Inferior parietal cortex (tissue), 1 donor: Measurements from ENCODE around the gene ELOVL1.

Source experiments
- DNase-seq: peaks from one replicate; pipeline ENCODE4 v3.0.0-alpha.2; 2016; ENCODE audit errors: extremely low spot score

ELOVL1 gene

GRCh38 chr1:43354936-43355335 is 12.9 kb downstream of the ELOVL1 start:
- DNase-seq: no peak

- DNase-seq: no peak
Measured at GRCh38 chr1:43354471-43354870, 13.3 kb downstream of the ELOVL1 start.

DNA sequence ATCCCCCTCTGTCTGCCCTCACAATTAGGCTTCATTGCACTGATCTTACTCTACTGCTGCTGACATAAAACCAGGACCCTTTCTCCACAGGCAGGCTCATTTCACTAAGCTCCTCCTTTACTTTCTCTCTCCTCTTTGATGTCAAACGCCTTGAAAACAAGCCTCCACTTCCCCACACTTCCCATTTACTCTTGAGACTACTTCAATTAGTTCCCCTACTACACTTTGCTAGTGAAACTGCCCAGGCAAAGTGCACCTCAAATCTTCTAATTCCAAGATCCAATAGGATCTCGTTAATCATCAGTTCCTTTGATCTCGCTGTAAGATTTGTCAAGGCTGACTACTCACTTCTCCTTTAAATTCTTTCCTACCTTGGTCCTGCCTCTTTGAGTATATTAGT is 14.9 kb downstream of the ELOVL1 start:
- DNase-seq: no peak

DNA sequence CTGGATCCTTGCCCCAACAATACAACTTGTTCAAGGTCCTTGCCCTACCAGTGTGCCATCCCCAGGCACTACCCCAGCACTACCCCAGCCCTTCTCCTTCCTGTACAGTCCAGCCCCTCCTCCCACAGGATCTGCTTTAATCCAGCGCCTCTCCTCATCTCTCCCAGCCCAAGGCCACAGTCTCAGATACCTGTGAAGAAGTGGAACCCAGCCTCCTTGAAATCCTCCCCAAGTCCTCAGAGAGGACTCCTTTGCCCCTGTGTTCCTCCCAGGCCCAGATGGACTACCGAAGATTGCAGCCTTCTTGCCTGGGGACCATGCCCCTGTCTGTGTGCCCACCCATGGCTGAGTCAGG is 15.5 kb downstream of the ELOVL1 start:
- DNase-seq: no peak

GRCh38 chr1:43351421-43352350 is 16.1 kb downstream of the ELOVL1 start:
- DNase-seq: no peak

DNA sequence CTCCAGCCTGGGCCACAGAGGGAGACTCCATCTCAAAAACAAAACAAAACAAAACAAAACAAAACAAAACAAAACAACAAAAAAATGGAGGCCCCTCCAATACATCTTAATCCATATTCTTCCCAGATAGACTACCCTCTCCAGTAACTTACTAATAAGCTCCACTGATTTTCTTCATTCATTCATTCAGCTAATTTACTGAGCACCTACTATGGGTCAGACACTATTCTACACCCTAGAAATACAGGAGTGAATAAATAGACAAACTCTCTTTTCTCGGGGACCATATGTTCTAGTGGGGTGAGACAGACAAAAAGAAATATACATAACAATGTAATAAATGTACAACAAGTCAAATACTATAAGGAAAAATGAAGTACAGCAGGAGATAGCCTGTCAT is 16.8 kb downstream of the ELOVL1 start:
- no peak for DNase-seq

GRCh38 chr1:43349594-43350306 is 18.1 kb downstream of the ELOVL1 start:
- DNase-seq: no peak

GRCh38 chr1:43348809-43349593 is 18.8 kb downstream of the ELOVL1 start:
- DNase-seq: no peak

- DNase-seq: no peak
Measured at GRCh38 chr1:43348343-43348808, 19.4 kb downstream of the ELOVL1 start.

DNA sequence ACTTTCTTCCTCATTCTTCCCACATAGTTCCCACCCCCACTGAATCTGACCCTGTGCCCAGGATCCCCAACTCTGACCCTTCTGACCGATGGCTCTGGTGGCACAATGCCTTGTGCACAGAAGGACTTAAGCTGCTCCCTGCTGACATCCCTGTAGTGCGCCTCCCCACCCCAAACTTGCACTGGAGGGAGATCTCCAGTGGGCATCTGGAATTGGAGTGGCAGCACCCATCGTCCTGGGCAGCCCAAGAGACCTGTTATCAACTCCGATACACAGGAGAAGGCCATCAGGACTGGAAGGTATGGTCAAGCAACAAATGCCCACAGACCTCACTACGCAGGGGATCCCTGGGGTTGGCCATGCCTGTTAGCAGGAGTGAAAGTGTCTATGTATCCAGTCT is 21.2 kb downstream of the ELOVL1 start:
- no peak for DNase-seq

DNA sequence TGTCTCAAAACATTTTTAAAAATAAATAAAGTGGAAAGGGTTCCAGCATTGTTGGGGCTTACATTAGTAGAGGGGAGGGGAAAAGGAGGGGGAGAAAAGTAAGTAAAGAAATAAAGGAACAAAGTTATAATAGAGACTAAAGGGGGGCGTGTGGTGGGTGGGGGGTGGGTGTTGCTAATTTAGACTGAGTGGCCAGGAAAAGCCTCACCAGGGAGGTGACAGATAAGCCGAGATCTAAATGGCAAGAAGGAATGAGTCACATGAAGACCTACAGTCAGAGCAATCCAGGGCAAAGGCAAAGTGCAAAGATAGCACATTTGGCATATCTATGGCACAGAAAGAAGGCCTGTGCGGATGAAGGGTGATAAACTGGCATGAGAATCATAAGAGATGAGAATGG is 22.7 kb downstream of the ELOVL1 start:
- no peak for DNase-seq

DNA sequence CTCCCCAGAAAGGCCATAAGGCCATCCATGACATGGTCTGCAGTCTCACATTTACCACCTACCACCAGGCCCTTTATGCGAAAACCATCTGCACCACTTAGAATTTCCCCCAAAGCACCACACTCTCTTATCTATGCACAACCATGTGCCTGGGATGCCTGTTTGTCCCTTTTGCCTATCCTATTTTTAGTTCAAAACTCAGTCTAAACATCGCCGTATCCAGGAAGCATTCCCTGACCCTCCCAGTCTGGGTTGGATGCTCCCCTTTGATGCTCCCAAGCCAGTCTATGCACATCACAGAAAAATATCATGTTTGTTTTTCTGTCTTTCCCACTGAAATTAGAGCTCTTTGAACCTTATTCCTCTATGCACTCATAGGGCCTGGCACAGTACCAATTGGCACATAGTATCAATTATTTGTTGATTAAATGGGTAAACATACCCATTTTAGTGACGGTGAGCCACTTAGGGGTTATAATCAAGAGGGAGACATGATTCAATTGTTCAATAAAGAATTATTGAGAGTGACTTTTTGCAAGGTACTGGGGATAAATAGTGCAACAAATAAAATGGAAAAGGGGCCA is 23.5 kb downstream of the ELOVL1 start:
- DNase-seq: no peak

- DNase-seq: no peak
Measured at GRCh38 chr1:43340559-43340958, 27.3 kb downstream of the ELOVL1 start.

GRCh38 chr1:43339584-43340232 is 28.1 kb downstream of the ELOVL1 start:
- DNase-seq: no peak

GRCh38 chr1:43338001-43338400 is 29.8 kb downstream of the ELOVL1 start:
- no peak for DNase-seq

GRCh38 chr1:43337588-43337987 is 30.2 kb downstream of the ELOVL1 start, which contains the start of gene MPL:
Gene MPL (plus strand): TSS chr1:43337818. CDS start chr1:43337849, 31 bp downstream.
- DNase-seq: no peak

GRCh38 chr1:43334453-43335205 is 33.2 kb downstream of the ELOVL1 start:
- no peak for DNase-seq

- DNase-seq: no peak
Measured at GRCh38 chr1:43331688-43332087, 36.1 kb downstream of the ELOVL1 start.

DNA sequence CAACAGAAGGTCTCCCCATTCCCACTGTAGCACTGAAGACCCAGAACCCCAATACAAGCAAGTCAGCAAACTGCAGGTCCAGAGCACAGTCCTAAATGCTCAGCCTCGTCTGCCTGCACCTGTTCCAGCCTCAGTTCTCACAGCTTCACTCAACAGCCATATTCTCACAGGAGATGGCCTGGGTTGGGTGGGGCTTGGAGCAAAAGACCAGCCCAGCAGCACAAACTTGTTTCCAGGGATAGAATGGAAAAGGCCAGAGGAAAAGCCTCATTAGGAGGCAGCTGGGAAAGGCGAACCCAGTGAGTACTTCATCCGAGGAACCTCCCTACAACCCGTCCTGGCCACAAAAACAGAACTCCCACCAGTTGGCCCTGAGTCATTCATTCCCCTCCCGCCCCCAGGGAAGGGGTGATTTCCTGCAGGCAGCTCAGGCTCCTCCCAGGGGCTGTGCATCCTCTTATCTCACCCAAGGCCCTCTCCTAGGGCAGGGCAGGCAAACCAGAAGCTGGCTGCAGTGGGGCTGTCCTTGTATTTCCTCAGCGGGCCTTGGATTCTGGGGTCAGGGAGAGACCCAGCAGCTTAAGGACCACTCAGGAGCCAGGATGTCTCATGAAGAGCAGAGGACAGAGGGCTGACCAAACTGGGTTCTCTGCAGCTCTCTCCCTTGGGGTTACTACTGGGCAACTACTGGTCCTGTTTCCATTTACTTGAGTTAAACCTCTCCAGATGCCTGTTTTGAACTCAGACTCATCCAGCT is 37.6 kb downstream of the ELOVL1 start:
- no peak for DNase-seq
